Measurements from ENCODE around the gene GRSF1. TPM values are rescaled to one million over a fixed set of nuclear protein-coding genes. Genes with fewer than 3 reads are reported as not detected.
A peak's percentile ranks its signal among the peaks of the same experiment; 100 is the strongest.
"Not testable (repeated sequence)": the region's sequence is repeated elsewhere in the genome, so short reads cannot be mapped to it uniquely, and the experiment has no call there.

The GRSF1 gene
- polyA plus RNA-seq, 1 donor, result 145 TPM

DNA sequence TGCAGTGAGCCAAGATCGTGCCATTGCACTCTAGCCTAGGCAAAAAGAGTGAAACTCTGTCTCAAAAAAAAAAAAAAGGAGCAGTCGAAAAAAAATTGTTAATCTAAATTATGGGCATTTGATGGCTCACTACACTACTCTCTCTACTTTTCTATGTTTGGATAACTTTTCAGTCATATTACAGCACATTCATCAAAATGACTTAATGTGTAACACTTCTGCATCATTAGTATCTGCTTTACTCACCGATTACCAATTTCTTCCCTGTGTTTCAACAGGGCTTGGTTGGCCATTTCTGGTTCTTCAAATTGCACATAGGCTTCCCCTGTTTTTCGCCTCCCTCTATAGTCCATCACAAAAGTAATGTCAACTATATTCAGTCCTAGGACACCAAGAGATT, 8.4 kb downstream of the GRSF1 start:
- no peak for DNase-seq

DNA sequence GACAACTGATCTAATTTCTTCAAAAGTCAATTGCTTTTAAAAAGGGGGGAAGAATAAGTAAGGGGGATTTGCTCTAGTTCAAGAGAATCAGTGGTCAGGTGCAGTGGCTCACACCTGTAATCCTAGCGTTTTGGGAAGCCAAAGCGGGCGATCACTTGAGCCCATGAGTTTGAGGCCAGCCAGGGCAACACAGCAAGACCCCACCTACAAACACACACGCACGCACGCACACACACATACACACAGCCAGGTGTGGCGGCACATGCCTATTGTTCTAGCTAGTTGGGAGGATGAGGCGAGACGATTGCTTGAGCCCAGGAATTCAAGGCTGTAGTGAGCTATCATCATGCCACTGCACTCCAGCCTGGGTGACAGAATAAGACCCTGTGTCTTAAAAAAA, 9.6 kb downstream of the GRSF1 start:
- no peak for DNase-seq

DNA sequence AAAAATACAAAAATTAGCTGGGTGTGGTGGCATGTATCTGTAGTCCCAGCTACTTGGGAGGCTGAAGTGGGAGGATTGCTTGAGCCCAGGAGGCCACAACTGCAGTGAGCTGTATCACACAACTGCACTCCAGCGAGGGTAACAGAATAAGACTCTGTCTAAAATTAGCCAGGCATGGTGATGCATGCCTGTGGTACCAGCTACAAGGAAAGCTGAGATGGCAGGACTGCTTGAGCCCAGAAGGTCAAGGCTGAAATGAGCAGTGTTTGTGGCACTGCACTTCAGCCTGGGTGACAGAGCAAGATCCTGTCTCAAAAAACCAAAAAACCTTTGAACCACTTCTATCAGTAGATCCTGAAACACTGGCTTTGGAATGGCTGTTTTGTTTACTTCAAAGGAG, 10.2 kb downstream of the GRSF1 start:
- no peak for DNase-seq

DNA sequence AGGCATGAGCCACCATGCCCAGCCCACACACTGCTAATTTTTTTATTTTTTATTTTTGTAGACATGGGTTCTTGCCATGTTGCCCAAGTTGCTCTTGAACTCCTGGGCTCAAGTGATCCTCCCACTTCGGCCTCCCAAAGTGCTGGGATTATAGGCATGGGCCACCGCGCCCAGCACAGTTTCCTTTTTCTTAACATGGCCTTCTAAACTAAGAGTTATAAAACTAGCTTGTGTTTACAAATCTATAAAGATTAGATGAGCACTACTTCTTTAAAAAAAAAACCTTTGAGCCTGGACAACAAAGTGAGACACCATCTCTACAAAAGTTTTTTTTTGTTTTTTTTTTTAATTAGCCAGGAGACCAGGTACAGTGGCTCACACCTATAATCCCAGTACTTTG, 10.7 kb downstream of the GRSF1 start:
- DNase-seq, result no peak

DNA sequence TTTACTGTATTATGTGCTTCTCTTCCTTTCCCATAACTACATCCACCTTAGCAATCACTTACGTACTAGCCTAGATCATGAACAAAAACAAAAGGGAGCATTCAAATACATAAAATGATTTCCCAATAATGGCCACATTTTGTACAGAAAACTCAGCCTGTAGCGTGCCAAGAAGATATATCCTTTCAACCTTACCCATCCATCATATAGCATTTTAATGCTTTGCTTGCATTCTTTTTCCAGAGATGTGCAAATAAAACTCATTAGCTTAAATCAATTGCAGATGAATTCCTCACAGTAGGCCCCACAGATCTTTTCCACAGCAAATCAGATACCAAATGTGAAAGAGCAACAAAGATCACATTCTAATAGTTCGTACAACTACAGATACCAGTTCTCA, 20.8 kb downstream of the GRSF1 start:
- no peak for DNase-seq

DNA sequence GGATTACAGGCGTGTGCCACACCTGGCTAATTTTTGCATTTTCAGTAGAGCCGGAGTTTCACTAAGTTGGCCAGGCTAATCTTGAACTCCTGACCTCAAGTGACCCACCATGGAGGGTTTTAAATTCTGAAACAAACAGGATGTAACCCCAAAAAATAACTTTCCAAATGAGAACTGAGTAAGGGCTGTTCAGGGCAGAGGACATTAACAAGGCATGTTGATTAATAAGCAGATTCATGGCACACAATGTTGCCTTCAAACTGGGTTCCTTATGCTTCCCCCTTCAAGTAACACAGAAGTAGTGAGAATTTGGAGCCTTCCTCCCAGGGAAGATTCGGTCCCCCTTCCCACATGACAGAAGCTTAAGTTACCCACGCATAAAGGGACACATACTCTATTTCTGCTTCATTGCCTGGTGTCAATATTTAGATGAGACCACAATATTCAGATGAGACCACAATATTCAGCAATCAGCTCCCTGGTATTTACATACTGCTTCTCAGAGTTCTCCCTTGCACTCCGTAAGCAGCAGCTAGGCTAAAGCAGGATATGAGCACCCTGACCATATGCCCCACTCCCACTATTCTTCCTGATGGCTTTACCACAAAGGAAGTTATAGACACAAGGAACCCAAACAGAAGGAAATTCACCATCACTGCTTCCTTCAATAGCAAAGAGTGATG, 21.4 kb downstream of the GRSF1 start:
- no peak for DNase-seq

DNA sequence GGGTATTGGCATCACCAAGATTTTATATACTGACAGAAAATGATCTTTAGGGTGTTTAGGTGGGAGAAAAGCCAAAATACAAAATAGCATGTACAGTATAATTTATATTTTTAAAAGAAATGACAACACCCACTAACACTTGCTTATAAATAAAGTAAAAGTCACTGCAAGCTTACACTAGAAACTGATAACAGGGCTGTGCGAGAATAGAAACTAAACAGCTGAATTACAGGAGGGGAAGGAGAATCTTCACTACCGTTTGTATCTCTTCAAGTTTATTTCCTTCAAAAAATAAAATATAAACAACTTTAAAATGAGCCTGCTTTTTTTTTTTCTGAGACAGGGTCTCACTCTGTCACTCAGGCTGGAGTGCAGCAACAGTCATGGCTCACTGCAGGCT, 22.8 kb downstream of the GRSF1 start:
- DNase-seq, result no peak

DNA sequence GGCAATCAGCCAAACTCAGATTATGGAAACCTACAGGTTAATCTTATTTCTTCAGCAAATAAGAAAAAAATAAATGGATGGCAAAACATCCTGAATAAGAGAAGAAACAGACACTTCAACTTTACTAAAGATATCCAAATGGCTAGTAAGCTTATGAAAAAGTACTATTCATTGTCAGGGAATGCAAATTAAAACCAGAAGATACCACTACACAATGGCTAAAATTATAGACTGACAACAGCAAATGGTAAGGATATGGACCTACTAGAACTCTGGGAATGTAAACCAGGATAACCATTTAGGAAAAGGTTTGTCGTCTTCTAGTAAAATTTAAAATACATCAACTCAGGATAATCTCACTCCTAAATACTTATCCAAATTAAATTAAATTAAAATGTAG, 24.3 kb downstream of the GRSF1 start:
- no peak for DNase-seq

DNA sequence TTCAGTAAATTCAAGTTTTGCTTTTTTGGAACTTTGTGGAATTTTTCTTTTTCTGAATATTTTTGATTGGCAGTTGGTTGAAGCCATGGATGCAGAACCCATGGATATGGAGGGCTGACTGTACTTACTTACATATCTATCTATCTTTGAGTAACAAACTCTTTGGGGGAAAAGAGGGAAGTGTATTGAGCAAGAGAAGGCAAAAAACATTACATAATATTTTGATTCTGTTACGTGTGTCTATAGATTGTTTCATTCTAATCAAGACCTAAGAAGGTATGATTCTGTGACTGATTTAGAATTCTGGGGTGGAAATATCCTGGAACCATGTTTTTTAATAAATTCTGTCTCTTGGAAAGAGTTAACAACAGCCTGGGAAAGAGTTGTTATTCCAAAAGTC, 31.5 kb downstream of the GRSF1 start:
- DNase-seq, result no peak

DNA sequence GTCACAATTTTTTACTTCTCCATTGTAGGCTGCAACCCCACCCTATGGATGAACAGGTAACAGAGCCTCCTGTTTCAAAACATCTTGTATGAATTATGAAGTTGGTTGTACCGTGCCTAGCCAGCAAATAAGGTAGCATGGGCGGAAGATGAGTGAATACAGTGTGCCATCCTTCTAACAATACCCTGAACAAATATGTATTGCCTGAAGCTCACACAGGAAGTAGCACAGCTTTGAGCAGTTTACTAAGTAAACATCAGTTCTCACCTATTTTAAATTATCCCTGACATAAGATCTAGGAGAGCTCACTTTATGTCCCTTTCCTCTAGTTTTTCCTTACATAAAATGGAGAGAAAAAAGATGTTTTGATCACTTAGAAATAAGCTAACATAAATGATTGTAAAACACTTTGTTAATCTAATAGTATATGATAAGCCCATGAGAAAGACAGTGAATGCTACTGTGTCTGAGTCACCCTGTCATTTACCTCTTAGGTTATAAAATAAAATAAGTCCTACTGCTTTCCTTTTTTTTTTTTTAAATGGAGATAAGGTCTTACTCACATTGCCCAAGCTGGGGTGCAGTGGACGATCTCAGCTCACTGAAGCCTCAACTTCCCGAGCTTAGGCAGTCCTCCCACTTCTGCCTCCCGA, 36.6 kb downstream of the GRSF1 start:
- no peak for DNase-seq

DNA sequence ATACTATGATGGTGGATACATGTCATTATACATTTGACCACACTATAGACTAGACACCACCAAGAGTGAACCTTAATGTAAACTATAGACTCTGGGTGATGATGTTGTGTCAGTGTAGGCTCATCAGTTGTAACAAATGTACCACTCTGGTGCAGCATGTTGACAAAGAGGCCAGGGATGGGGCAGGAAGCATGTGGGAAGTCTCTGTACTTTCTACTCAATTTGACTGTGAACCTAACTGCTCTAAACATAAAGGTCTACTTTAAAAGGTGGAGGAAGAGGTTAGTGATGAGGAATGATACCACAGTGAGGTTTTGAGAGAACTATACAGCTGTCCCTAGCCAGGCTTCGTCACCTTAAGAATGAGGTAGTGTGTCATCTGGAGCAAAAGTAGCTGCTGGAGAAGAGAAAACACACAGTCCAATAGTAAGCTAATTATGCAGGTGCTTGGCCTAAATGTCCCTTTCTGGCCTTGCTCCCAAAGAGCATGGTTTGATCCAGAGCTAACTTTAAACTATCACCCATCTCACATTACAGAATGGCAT, 38.4 kb downstream of the GRSF1 start:
- DNase-seq, result no peak

DNA sequence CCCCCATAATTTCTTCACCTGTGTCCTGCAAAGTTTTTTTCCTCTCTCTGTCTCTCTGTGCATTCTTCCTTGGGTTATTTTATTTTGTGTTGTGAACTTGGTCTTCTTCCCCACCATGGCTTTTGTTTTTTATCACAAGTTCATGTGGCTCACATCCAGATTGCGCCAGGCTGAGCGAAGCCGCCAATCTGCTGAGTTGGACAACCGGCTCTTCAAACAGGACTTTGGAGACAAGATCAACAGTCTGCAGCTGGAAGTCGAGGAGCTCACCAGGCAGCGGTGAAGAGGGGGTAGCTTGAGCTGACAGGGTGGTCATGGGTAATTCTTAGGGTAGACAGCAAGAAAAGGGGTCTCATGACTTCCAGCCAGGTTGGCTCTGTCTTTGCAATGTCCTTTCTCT, 46.1 kb downstream of the GRSF1 start:
- no peak for DNase-seq

DNA sequence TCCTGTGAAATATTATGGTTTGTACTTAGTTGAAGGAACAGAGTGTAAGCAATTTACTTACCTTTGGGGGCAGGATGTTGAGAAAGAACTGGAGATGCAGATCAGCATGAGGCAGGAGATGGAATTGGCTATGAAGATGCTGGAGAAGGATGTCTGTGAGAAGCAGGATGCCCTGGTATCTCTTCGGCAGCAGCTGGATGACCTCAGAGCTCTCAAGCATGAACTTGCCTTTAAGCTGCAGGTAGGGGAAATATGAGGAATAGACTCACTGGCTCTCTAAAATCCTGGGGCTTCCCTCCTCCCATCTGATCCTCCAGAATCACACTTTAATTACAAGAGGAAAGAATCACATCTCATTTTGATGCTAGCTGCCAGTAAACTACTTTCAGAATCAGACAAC, 51.0 kb downstream of the GRSF1 start:
- no peak for DNase-seq

DNA sequence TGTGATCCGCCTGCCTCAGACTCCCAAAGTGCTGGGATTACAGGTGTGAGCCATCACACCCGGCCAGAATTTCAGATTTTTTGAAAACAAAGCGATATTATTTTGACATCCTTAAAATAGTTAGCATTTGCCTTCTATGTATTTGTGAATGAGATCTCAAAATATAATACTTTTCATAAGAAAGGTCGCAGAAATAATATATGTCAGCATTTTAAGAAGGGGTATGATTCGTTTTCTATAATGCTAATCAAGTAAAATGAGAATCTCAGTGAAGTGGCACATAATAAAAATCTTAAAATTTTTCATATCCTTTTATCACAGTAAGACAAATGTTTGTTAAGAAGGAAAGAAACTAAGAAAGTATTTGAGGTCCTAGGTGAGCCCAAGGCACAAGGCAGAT, 52.2 kb downstream of the GRSF1 start:
- DNase-seq, result no peak

DNA sequence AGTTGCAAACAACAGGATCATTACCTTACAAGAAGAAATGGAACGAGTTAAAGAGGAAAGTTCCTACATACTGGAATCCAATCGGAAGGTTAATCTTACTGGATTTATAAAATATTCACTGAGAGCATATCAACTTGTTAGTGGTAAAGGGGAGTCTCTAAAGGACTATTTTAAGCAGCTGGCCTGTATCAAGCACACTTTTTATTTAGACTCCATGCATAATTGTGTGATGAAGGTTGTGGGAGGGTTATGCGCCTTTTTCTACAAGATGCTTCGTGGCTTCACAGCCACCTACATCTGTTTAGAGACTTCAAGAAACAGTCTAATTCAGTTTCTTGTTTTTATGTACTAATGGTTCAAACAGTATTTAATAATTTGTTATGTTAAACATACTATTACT, 56.6 kb downstream of the GRSF1 start:
- DNase-seq, result no peak

DNA sequence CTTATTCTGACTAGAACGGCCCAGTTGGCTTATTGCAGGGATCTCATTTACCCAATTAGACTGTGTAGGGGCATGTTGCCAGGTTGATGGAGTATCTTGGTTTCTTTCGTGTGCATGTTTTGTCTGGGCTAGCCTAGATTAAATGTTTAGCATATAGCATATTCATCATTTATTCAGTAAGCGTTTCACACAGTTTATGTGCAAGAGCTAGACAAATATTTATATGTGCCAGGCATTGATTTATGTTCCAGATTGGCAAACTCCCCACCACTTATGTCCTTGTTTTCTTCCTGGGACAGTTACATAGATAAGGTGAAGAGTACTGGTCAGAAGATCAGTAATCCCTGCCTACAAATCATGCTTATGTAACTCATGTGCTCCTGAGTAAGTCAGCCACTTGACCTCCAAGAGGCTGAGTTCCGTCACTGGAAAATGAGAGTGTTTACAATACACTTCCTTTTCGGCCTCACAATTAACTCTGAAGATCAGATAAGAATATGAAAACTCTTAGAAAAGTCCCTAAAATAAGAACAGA, 60.7 kb downstream of the GRSF1 start:
- DNase-seq, result no peak

DNA sequence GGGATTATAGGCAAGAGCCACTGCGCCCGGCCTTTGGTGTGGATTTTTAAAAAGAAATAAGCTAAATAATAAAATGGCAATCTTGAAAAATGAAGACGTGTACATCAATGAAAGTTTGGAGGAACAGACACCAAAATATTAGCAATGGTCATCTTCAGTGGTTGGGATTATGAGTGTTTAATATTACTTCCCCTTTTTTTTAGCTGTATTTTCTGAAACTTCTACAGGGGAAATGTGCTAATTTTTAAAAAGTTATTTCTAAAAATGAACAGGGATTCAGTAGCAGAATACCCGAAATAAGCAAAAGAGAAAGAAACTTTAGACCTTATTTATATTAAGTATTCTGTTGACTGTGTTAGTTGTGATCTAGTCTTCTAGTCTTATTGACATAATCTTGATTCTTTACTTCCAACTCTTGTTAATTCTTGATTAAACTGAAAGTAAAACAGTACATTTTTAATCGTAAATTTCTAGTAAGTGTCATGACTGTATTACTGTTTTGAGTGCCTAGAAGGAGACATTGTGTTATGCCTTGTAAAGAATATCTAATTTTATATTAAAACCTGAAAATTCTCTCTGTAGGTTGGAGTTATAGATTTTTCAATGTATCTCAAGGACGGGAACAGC, 66.6 kb downstream of the GRSF1 start:
- DNase-seq, result no peak

DNA sequence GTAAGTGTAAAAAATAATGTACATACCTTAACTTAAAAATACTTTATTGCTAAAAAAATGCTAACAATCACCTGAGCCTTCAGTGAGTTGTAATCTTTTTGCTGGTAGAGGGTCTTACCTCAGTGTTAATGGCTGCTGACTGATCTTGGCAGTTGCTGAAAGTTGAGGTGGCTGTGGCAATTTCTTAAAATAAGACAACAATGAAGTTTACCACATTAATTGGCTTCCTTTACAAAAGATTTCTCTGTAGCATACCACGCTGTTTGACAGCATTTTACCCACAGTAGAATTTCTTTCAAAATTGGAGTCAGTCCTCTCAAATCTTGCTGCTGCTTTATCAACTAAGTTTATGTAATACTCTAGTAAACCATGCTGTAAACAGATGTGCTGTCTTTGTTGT, 70.3 kb downstream of the GRSF1 start:
- DNase-seq, result not testable (repeated sequence)

DNA sequence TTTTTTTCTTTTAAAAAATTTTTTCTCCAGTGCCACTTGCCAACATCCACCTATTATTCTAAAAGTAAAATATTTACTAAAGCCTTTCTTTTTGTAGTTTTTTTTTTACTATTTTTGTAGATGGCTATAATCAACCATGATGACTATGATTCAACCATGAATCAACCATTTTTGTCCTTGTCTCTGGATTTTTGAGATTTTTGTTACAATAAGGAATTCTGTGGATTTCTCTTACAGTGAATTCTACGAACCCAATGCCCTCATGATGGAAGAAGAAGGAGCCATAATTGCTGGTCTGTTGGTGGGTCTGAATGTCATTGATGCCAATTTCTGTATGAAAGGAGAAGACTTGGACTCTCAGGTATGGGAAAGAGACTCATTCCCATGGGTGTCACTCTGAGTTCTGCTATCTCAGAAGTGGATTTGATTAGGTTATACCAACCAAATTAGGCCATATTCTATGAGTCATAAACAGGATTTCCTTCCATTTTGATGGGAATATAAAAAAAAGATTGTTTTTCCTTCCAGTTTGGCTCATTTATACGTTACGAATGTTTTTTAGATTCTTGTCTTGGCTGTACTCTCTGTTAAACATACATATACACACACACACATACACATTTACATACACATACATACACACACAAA, 71.3 kb downstream of the GRSF1 start:
- DNase-seq, result peak; percentile 2

All from hindlimb muscle (tissue), 1 donor.